ENCODE data around the gene TSBP1.
A peak's percentile ranks its signal among the peaks of the same experiment; 100 is the strongest.

TSBP1 gene

GRCh38 chr6:32401284-32401963 lies 29.7 kb upstream of the TSBP1 start:
- TF ChIP-seq CTCF (IDR thresholded peaks at IDR 0.05; ENCODE audit: insufficient read depth, low read length, poor library complexity, severe bottlenecking) = no peak

GRCh38 chr6:32397252-32397920 lies 25.7 kb upstream of the TSBP1 start:
- H3K4me3 ChIP-seq (replicated peaks; ENCODE audit: low read depth, low read length) = peak overlapping the region; percentile 4; the same call in 1 of the 2 replicates
- TF ChIP-seq CTCF (IDR thresholded peaks at IDR 0.05; ENCODE audit: insufficient read depth, low read length, poor library complexity, severe bottlenecking) = no peak
- DNase-seq (ENCODE audit: extremely low read depth, insufficient read length) = peak; percentile 56
- no peaks in the 10 kb centered on the region for H3K36me3 ChIP-seq (ENCODE audit: control insufficient read depth, insufficient read depth, low read length)
- H3K27me3 ChIP-seq (replicated peaks; ENCODE audit: control insufficient read depth, insufficient read depth, low read length) = peaks cover 3% of the 10 kb centered on the region

More at GRCh38 chr6:32401284-32401963, 29.7 kb upstream of the TSBP1 start:
- Histone ChIP-seq H3K27me3 (replicated peaks; ENCODE audit: control insufficient read depth, insufficient read depth, low read length) (no peaks in the 10 kb centered on the region; the same call in 1 of the 2 replicates), H3K4me3 (replicated peaks; ENCODE audit: low read depth, low read length) (no peak overlapping the region), H3K36me3 (ENCODE audit: control insufficient read depth, insufficient read depth, low read length) (no peaks in the 10 kb centered on the region)
- no peak for DNase-seq (ENCODE audit: extremely low read depth, insufficient read length)

- TF ChIP-seq CTCF (IDR thresholded peaks at IDR 0.05; ENCODE audit: insufficient read depth, low read length, poor library complexity, severe bottlenecking) = no peak
- Histone ChIP-seq H3K36me3 (ENCODE audit: control insufficient read depth, insufficient read depth, low read length) (no peaks in the 10 kb centered on the region), H3K4me3 (replicated peaks; ENCODE audit: low read depth, low read length) (no peak overlapping the region), H3K27me3 (replicated peaks; ENCODE audit: control insufficient read depth, insufficient read depth, low read length) (peaks cover 3% of the 10 kb centered on the region)
- no peak for DNase-seq (ENCODE audit: extremely low read depth, insufficient read length)
Observed at GRCh38 chr6:32396028-32396427, 24.3 kb upstream of the TSBP1 start.

GRCh38 chr6:32393665-32394420 lies 22.1 kb upstream of the TSBP1 start:
- DNase-seq (ENCODE audit: extremely low read depth, insufficient read length) = no peak
- no peak for TF ChIP-seq CTCF (IDR thresholded peaks at IDR 0.05; ENCODE audit: insufficient read depth, low read length, poor library complexity, severe bottlenecking)
- peaks cover 3% of the 10 kb centered on the region for H3K27me3 ChIP-seq (replicated peaks; ENCODE audit: control insufficient read depth, insufficient read depth, low read length)

GRCh38 chr6:32391505-32391904 lies 19.8 kb upstream of the TSBP1 start:
- TF ChIP-seq CTCF (IDR thresholded peaks at IDR 0.05; ENCODE audit: insufficient read depth, low read length, poor library complexity, severe bottlenecking) = no peak
- DNase-seq (ENCODE audit: extremely low read depth, insufficient read length) = no peak
- Histone ChIP-seq H3K27me3 (replicated peaks; ENCODE audit: control insufficient read depth, insufficient read depth, low read length) (peaks cover 3% of the 10 kb centered on the region), H3K36me3 (ENCODE audit: control insufficient read depth, insufficient read depth, low read length) (no peaks in the 10 kb centered on the region), H3K4me3 (replicated peaks; ENCODE audit: low read depth, low read length) (no peak overlapping the region)

More at GRCh38 chr6:32393665-32394420, 22.1 kb upstream of the TSBP1 start:
- H3K36me3 ChIP-seq (ENCODE audit: control insufficient read depth, insufficient read depth, low read length) = no peaks in the 10 kb centered on the region
- H3K4me3 ChIP-seq (replicated peaks; ENCODE audit: low read depth, low read length) = no peak overlapping the region

Measured in GM06990 (cell line).